A673 (cell line): Measurements from ENCODE around the gene RFTN1.

ENCODE experiments used
- CTCF ChIP-seq: fragments of 300-800, 200-600 bp; sonication (generic); conservative IDR thresholded peaks from 2 replicates; pipeline ENCODE4 v1.5.1; 2017; ENCODE audit warnings: low read depth, mild to moderate bottlenecking, antibody characterized with exemption, low read length, moderate library complexity, mixed read lengths
- EZH2 ChIP-seq: fragments of 200-600 bp; sonication (generic); IDR thresholded peaks from 2 replicates; pipeline ENCODE4 v1.6.1; 2017; ENCODE audit warnings: borderline replicate concordance, low read depth, mild to moderate bottlenecking, mixed read lengths, antibody characterized with exemption, low read length; ENCODE audit not compliant: poor library complexity, severe bottlenecking

GRCh38 chr3:16522834-16523233, 9.3 kb upstream of the RFTN1 start:
- TF ChIP-seq CTCF (no peak), EZH2 (no peak)
